Measurements from ENCODE around the gene LTB.

DNA sequence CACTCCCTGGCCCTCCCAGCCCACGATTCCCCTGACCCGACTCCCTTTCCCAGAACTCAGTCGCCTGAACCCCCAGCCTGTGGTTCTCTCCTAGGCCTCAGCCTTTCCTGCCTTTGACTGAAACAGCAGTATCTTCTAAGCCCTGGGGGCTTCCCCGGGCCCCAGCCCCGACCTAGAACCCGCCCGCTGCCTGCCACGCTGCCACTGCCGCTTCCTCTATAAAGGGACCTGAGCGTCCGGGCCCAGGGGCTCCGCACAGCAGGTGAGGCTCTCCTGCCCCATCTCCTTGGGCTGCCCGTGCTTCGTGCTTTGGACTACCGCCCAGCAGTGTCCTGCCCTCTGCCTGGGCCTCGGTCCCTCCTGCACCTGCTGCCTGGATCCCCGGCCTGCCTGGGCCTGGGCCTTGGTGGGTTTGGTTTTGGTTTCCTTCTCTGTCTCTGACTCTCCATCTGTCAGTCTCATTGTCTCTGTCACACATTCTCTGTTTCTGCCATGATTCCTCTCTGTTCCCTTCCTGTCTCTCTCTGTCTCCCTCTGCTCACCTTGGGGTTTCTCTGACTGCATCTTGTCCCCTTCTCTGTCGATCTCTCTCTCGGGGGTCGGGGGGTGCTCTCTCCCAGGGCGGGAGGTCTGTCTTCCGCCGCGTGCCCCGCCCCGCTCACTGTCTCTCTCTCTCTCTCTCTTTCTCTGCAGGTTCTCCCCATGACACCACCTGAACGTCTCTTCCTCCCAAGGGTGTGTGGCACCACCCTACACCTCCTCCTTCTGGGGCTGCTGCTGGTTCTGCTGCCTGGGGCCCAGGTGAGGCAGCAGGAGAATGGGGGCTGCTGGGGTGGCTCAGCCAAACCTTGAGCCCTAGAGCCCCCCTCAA, 9.9 kb downstream of the LTB start, which contains the start of gene LTA:
- TF ChIP-seq, protein P1, sequence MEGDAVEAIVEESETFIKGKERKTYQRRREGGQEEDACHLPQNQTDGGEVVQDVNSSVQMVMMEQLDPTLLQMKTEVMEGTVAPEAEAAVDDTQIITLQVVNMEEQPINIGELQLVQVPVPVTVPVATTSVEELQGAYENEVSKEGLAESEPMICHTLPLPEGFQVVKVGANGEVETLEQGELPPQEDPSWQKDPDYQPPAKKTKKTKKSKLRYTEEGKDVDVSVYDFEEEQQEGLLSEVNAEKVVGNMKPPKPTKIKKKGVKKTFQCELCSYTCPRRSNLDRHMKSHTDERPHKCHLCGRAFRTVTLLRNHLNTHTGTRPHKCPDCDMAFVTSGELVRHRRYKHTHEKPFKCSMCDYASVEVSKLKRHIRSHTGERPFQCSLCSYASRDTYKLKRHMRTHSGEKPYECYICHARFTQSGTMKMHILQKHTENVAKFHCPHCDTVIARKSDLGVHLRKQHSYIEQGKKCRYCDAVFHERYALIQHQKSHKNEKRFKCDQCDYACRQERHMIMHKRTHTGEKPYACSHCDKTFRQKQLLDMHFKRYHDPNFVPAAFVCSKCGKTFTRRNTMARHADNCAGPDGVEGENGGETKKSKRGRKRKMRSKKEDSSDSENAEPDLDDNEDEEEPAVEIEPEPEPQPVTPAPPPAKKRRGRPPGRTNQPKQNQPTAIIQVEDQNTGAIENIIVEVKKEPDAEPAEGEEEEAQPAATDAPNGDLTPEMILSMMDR (IDR thresholded peaks at IDR 0.05; ENCODE audit: poor library complexity): no peak
- TF ChIP-seq EZH2 (IDR thresholded peaks at IDR 0.05; ENCODE audit: borderline replicate concordance): no peak
- TF ChIP-seq EZH2phosphoT487 (IDR thresholded peaks at IDR 0.05; ENCODE audit: low read depth, severe bottlenecking, unreplicated experiment): no peak

Data from hepatocyte (in vitro differentiated cells).